EH (cell line): ENCODE measurements around the gene ZFHX3.

ENCODE experiments used
- DNase-seq: peaks from one replicate; pipeline ENCODE4 v3.0.0-alpha.2; 2015; ENCODE audit warnings: low read depth

Gene ZFHX3

GRCh38 chr16:73069581-73070262 is 21.8 kb upstream of the ZFHX3 start:
- no peak for DNase-seq

DNA sequence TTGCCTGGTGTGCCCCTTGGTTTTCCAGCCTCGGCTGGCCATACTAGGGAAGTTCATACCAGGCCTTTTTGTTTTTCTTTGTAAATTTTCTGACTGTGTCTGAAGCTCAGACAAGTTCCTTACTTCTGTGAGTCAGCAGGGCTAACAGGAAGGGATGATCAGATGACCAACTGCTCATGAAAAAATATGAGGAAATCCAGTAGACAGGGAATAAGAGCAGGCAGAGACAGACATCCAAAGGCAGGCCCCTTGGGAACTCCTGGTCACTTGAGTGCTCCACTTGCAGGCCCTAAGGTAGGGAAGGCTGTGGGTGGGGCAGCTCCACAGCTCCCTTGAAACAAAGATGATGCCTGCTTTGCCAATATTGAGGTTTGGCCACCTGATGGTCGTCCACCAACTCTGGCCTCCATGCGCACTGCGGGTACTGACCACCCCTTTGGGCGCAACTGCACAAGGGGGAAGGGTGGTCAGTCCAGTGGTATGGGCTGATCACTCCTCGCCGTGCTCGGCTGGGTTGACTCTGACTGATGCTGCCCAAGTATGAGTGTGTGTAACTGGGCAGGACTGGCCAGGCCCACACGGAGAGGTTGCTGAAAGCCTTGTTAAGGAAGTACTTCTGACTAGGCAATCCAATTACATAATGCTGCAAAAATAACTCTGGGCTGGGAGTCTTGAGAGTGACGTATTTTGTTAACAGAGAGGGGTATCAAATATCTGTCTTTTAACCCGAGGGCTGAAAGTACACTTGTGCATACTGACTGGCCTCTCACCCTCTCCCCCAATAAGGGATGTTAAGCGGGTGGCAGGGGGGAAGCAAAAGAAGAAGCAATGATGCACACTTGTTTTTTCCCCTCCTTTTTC is 20.8 kb upstream of the ZFHX3 start:
- peak; percentile 97 for DNase-seq

DNA sequence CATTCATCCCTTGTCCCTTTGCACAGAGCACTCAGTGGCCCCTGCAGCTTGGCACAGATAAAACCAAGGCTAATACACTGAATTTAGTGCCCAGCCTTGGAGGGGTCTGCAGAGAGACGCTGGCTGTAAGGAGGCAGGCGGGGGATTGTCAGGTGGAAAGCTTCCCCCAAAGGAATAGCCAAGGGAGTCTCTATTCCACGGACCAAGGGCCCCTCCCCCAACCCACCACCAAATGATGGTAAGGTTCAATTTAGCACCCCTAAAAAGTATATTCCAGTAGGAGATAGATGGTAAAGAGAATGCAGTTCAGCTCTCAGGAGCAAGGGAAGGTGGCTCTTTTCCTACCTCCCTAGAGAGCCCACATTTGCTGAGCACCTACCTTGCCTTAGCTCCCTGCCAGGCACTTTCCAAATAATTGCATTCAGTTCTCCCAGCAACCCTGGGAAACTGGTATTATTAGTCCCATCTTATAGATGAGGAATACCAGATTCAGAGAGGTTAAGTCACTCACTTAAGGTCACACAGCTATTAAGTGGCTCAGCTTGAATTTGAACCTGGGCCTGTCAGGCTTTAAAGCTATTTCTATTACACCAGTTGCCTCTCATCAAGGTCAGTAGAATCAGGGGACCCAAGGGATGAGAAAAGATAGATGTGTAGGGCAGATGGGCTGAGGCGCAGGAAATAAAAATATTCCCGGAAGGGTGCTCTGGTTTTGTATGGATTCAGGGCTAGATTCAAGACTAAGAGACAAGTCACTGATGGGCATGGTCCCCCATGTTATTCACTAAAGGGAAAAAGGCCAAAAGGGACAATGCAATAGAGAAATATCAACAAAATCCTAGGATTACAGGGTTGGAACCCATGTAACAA is 20.0 kb upstream of the ZFHX3 start:
- DNase-seq, result no peak

- DNase-seq, result no peak
Measured at GRCh38 chr16:73066927-73067670, 19.2 kb upstream of the ZFHX3 start.

DNA sequence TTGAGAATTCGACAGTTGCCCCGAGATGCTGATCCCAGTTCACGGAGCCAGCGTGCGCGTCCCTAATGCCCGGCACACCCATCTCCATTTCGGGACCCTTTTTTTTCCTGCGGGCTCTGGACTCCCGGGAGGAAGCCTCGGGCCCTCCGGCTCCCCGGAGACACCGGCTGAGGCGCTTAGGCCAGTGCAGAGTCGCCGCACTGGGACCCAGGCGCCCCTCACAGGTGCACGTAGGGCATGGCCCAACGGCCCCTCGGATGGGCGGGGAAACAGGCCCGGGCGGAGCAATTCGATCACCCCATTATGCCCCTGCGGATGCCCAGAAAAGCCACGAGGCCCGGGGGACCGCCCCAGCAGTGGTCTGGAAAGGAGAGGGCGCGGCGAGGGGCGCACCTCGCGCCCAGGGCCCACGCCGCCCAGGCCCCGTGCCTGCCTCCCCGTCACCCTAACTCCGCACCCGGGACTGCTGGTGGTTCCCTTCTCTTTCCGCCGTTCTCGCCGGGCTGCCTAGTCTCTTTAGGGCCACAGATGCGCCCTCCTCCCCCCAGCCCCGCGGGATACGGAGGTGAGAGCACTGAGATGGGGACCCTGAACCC is 18.5 kb upstream of the ZFHX3 start:
- no peak for DNase-seq

DNA sequence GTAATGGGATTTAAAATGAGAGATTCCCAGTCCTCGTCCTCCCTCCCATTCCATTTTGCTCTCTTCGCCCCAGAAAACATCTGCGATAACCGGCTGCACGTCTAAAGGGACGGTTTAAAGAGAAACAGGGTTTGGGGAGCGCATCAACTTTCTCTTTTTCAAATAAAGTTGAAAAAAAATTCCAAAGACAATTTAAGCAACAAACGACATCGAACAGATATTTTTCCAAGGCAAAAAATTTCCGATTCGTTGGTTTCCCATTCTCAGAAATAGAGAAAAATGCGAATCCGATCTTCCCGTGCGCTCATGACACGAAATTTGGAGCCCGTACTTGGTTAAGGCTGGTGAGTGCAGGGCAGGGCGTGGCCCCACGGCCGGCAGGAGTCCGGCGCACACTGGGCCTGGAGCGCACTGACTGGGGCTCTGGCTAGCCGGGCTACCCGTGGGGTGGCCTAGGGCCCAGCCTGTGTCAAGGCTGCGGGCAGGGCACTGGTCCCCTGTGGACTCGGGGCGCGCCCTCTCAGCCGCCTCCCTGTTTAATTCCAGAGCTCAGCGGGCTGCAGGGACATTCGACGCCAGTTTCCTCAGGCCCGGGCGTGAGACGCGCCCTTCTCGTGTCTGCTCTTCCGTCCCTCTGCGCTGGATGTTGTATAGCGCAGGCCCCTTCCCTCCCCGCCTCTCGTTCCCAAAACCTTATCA is 17.9 kb upstream of the ZFHX3 start:
- DNase-seq, result no peak

DNA sequence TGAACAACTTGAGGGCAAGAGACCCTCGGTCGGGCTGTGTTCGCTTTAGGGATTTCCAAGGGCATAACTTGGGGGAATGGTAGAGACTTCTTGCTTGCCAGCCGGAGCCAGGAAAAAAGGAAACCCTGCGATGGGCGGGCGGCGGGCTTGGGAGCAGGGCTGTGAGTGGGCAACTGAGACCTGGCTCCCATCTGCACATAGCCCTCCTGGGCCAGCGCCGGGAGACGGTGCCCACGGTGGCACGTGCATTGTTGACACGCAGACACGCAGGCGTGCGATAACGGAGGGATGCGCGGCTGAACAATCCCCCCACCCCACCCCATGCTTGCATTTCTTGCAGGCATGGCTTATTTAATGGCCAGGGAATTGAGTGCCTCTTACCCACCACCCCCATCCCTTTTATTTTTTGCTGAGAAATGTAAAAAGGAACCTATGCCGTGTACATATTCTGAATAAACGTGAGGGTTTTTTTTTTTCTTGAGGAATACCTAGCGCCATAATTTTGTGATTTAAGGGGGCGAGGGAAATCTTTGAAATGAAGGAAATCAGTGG is 17.1 kb upstream of the ZFHX3 start:
- DNase-seq, result no peak

DNA sequence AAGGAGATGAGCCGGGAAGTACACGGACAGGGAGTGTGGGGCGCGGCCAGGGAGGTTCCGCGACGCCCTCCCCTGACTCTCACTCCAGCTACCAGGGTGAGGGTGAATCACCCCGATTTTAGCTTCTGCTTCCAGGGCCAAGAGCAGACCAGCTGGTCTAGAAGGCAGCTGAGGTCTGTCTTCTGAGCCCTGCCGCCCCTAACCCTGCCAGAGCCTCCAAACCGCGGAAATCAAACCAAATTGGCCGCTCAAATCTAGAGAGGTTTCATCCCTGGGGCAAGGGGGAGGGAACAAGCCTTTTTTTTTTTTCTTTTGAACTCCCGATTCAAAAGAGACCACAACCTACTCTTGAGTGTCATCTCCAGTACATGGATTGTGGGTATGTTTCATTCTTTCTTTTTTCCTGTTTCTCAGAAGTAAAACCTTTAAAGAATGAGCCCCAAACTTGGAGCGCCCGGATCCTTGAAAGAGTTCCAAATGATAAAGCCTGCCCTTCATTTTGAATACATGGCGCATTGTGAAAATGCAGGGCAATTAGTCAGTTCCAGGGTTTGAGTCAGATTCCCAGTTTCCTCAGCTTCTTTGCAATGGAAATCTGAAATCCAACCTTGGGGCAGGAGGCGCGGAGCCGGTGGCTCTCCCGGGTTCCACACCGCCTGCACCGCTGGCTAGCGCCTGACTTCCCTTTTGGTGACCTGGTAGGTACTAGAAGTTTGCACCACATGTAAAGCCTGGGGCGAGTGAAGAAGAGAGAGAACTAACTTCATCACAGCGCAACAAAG is 16.5 kb upstream of the ZFHX3 start:
- peak; percentile 72 for DNase-seq

DNA sequence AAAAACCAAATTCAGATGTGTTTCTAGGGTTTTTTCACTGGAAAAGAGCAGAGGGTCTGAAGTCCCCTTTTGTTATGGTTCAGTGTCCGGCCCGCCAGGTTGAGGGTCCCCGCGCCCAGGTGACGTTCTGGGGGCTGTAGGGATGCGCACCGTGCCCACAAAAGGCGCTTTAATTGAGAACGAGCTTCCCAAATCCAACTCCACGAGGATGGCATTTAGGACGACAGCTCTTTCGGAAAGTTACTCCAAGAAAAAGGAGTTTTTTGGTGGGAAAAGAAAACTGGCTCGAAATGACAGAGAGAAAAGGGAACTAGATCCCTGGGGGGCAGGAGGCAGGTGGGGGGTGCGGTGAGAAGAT is 15.9 kb upstream of the ZFHX3 start:
- DNase-seq, result no peak

- no peak for DNase-seq
Measured at GRCh38 chr16:73062743-73063733, 15.1 kb upstream of the ZFHX3 start.

DNA sequence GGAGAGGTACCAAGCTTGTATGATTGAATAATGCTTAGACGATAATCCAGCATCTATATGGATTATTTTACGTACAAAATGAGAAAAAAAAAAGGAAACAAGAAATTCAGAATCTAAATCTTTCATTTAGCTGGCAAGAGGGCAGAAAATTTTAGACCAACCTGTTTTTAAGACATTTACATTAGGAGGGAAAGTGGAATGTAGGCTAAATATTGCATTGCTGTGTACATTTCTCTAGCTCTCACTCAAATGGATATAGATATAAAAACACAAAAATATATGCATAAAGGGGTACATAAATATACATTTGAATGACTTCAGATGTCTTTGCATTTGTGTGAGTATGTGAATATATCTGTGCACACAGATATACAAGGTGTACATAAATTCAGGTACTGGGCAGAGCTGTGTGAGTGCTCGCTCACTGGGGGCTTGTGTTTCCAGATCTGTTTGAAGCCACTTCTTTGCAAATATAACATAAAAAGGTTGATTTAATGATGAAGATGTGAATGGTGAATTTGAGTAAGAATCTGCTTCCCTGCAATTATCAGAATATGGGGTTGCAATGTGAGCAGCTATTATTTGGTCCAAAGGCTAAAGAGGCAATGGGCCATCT is 14.2 kb upstream of the ZFHX3 start:
- no peak for DNase-seq

- no peak for DNase-seq
Measured at GRCh38 chr16:73060892-73061490, 13.1 kb upstream of the ZFHX3 start.

DNA sequence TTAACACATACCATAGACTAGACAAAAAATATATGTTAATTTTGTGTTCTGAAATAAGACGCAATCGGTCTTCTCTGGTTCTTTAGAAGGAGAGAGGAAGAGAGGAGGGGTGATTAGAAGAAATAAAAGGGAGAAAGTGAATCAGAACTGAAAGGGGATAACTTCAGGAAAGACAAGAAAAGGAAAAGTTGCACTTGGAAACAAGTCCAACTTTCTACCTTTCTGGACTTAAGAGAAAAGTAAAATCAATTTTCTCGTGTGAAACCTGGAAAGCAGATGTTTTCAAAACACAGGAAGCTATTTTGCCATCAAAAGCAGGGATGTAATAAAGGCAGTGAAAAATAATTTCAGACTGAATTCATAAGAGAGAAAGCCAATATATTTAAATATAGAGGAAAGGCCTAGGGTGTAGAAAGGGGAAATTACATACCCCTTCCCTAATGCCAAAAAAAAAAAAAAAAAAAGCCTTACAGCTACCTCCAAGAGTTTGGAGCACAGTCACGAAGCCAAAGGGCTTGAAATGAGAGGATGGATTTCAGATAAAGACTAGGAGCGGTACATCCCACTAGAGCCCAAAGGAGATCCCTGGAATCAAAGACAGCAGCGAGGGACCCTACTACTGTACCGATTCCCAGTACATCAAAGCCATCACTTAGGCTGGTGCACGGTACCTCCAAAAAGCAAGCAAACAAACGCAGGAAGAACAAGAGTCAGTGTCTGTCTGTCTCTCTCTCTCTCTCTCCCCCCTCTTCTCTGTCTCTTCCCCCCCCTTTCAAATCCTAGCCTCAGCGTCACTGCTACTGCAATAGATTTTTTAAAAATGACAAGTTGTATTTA is 12.1 kb upstream of the ZFHX3 start:
- no peak for DNase-seq

GRCh38 chr16:73058616-73059409 is 10.9 kb upstream of the ZFHX3 start:
- peak; percentile 61 for DNase-seq

DNA sequence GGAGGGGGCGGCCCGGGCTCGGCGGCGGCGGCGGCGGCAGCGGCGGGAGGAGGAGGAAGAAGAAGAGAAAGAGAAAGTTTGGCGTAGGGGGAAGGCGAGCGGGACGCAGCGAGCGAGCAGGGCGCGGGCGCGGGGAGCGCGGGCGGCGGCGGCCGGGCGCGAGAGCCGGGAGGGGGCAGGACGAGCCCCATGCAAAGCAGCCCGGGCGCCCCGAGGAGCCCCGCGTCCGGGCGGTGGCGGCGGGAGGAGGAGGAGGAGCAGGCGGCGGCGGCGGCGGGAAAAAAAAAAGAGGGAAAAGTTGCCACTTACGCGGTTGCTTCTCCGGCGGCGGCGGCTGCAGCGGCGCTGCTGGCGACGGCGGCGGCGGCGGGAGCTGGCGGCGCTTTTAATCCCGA is 10.3 kb upstream of the ZFHX3 start:
- peak; percentile 67 for DNase-seq
